OCI-LY7 (cell line): ENCODE results near the gene SPTBN4. TPM values are rescaled to one million over a fixed set of nuclear protein-coding genes. Genes with fewer than 3 reads are reported as not detected.

Source experiments
- BruUV-seq: library from RNA; stranded (reverse); fragments of 400-500 nt; replicated peaks from 2 replicates; lab custom pipeline; 2021; lab: Mats Ljungman, UMichigan
- CTCF ChIA-PET: fragments of 300-600 bp; sonication (Branson Sonifier 250); formaldehyde crosslinking; loops from one replicate; lab custom pipeline; 2022; ENCODE audit warnings: antibody characterized with exemption; ENCODE audit not compliant: unreplicated experiment; lab: Charles Lee
- POLR2A ChIA-PET: fragments of 300-600 bp; sonication (Branson Sonifier 250); formaldehyde crosslinking; loops from one replicate; lab custom pipeline; 2022; ENCODE audit warnings: antibody characterized with exemption; lab: Charles Lee
- DNase-seq: peaks from one replicate; pipeline ENCODE4 v3.0.0-alpha.2; 2015; ENCODE audit warnings: low spot score
- H2AFZ ChIP-seq: fragments of 200-600 bp; sonication (generic), shearing (Covaris generic); 2 replicates; pipeline ENCODE4 v1.6.1; 2014; ENCODE audit warnings: mild to moderate bottlenecking, antibody characterized with exemption, low read length, moderate library complexity
- H3K27ac ChIP-seq: fragments of 200-600 bp; sonication (generic); 2 replicates; pipeline ENCODE4 v1.5.1; 2014; ENCODE audit warnings: mixed run types, low read depth, mild to moderate bottlenecking, moderate library complexity, low read length, inconsistent platforms; ENCODE audit not compliant: poor library complexity, severe bottlenecking
- H3K36me3 ChIP-seq: fragments of 200-600 bp; sonication (generic); 2 replicates; pipeline ENCODE4 v1.6.1; 2014; ENCODE audit warnings: mild to moderate bottlenecking, antibody characterized with exemption, low read length, moderate library complexity, mixed read lengths; ENCODE audit not compliant: insufficient read depth
- H3K4me1 ChIP-seq: fragments of 200-600 bp; sonication (generic); 2 replicates; pipeline ENCODE4 v1.5.1; 2014; ENCODE audit warnings: mild to moderate bottlenecking, low read length; ENCODE audit not compliant: insufficient read depth, poor library complexity, severe bottlenecking
- H3K4me2 ChIP-seq: fragments of 200-600 bp; sonication (generic); 2 replicates; pipeline ENCODE4 v1.6.1; 2014; ENCODE audit warnings: mild to moderate bottlenecking, low read length
- H3K4me3 ChIP-seq: fragments of 200-600 bp; sonication (generic); 2 replicates; pipeline ENCODE4 v1.5.1; 2014; ENCODE audit warnings: mild to moderate bottlenecking, low read depth, low read length; ENCODE audit not compliant: poor library complexity, severe bottlenecking
- H3K79me2 ChIP-seq: fragments of 200-600 bp; sonication (generic); 2 replicates; pipeline ENCODE4 v1.6.1; 2016; ENCODE audit warnings: low read depth, mild to moderate bottlenecking, low read length, moderate library complexity, mixed read lengths; ENCODE audit not compliant: insufficient read depth
- H3K9me2 ChIP-seq: fragments of 200-600 bp; sonication (generic); 2 replicates; pipeline ENCODE4 v1.6.1; 2016; ENCODE audit warnings: mild to moderate bottlenecking, low read length, mixed read lengths; ENCODE audit not compliant: insufficient read depth
- H3K9me3 ChIP-seq: fragments of 200-600 bp; sonication (generic); 2 replicates; pipeline ENCODE4 v1.6.1; 2014; ENCODE audit warnings: mild to moderate bottlenecking, mixed run types, low read length, mixed read lengths
- H4K20me1 ChIP-seq: fragments of 200-600 bp; sonication (generic); 2 replicates; pipeline ENCODE4 v1.6.1; 2014; ENCODE audit warnings: mild to moderate bottlenecking, antibody characterized with exemption, low read length, moderate library complexity, mixed read lengths; ENCODE audit not compliant: insufficient read depth
- CTCF ChIP-seq: fragments of 200-600 bp; sonication (generic); conservative IDR thresholded peaks from 2 replicates; pipeline ENCODE4 v1.5.1; 2014; ENCODE audit warnings: mild to moderate bottlenecking, antibody characterized with exemption, low read length, moderate library complexity, mixed read lengths
- EZH2phosphoT487 ChIP-seq: fragments of 200-600 bp; sonication (generic); IDR thresholded peaks from 2 replicates; pipeline ENCODE4 v1.6.1; 2018; ENCODE audit warnings: low read depth, borderline replicate concordance, mild to moderate bottlenecking, mixed run types, antibody characterized with exemption, low read length, moderate library complexity, mixed read lengths
- intact Hi-C: fragments of 100-400 bp; cut with micrococcal nuclease; formaldehyde crosslinking; loops from one replicate; pipeline ENCODE4 v1.10.0; 2022; ENCODE audit not compliant: unreplicated experiment
- total RNA-seq, 2 experiments: library from RNA; depleted of rRNA in 1 of 2; stranded (reverse); fragments of >200 nt in 1 of 2; shearing (Covaris generic) in 1 of 2; gene quantifications; 2 replicates each; pipeline ENCODE4 v1.2.3, GENCODE V29; 2014 to 2022

The SPTBN4 gene
- total RNA-seq, 2 experiments from 2014 or later = 4.1 to 6.3 TPM

GRCh38 chr19:40599331-40599901, 132.6 kb downstream of the SPTBN4 start:
- no peak for TF ChIP-seq EZH2phosphoT487
- no peak for TF ChIP-seq CTCF
- Histone ChIP-seq H3K79me2 (no peaks in the 10 kb centered on the region), H3K4me3 (no peak overlapping the region), H2AFZ (no peak overlapping the region), H3K4me1 (peaks cover 57% of the 10 kb centered on the region), H3K36me3 (no peaks in the 10 kb centered on the region), H3K9me2 (no peaks in the 10 kb centered on the region), H4K20me1 (no peaks in the 10 kb centered on the region), H3K4me2 (peak overlapping the region; percentile 68), H3K9me3 (no peaks in the 10 kb centered on the region), H3K27ac (no peak overlapping the region)
- no TSS peak for BruUV-seq
- ChIA-PET CTCF (interaction anchor here (0.5 kb wide), 1 partner anchor 35 kb away, joined by 5 read pairs; no protein-coding TSS in a partner anchor), POLR2A (no interaction called here)
- DNase-seq = no peak
- intact Hi-C loops = loop anchor here (2.0 kb wide), 2 partner anchors 135 to 295 kb away; partner anchors contain the start of gene BLVRB

GRCh38 chr19:40599902-40600569, 133.2 kb downstream of the SPTBN4 start:
- no peaks in the 10 kb centered on the region for H3K9me3 ChIP-seq
- H3K79me2 ChIP-seq = no peaks in the 10 kb centered on the region
- no peaks in the 10 kb centered on the region for H4K20me1 ChIP-seq
- no peaks in the 10 kb centered on the region for H3K9me2 ChIP-seq
- CTCF ChIA-PET = interaction anchor here (0.5 to 0.6 kb wide), 3 partner anchors 10 to 189 kb away, joined by 3 to 5 read pairs (median 4); no protein-coding TSS in a partner anchor
- no peak overlapping the region for H3K4me3 ChIP-seq
- H3K36me3 ChIP-seq = no peaks in the 10 kb centered on the region
- DNase-seq = no peak
- H3K4me2 ChIP-seq = peak overlapping the region; percentile 68; the same call in 1 of the 2 replicates
- no peak overlapping the region for H3K27ac ChIP-seq
- BruUV-seq = no TSS peak
- intact Hi-C loops = loop anchor here (2.0 to 10.0 kb wide), 4 partner anchors 135 to 315 kb away; partner anchors contain the start of genes AKT2, BLVRB, MIA and RAB4B
- no peak overlapping the region for H2AFZ ChIP-seq
- peaks cover 57% of the 10 kb centered on the region for H3K4me1 ChIP-seq
- POLR2A ChIA-PET = no interaction called here
- no peak for TF ChIP-seq CTCF
- TF ChIP-seq EZH2phosphoT487 = no peak
